HepG2 (cell line): ENCODE data around the gene PPRC1. TPM values are rescaled to one million over a fixed set of nuclear protein-coding genes. Genes with fewer than 3 reads are reported as not detected.

Experiments
- CREB1 ChIP-seq, 2 experiments: fragments of 450-650 bp in 1 of 2; IDR thresholded peaks; 2 replicates each; pipeline ENCODE4 v1.6.1; 2016 to 2017; ENCODE audit warnings: control low read depth in 1 of 2, mild to moderate bottlenecking in 1 of 2, missing compliant biosample characterization in 1 of 2, missing genetic modification characterization in 1 of 2
- HNRNPL ChIP-seq: fragments of 200-400 bp; formaldehyde crosslinking; IDR thresholded peaks from 2 replicates; pipeline ENCODE4 v1.6.1; 2017; ENCODE audit warnings: mild to moderate bottlenecking, low read depth, low read length
- KDM3A ChIP-seq: IDR thresholded peaks from 2 replicates; pipeline ENCODE4 v1.6.1; 2018; ENCODE audit warnings: low read depth, missing compliant biosample characterization
- MEIS1 ChIP-seq: sonication (generic); formaldehyde crosslinking; IDR thresholded peaks from 2 replicates; pipeline ENCODE4 v1.9.0; 2021; ENCODE audit warnings: mild to moderate bottlenecking, missing genetic modification reagents, moderate library complexity, borderline replicate concordance
- NFATC3 ChIP-seq: sonication (generic); formaldehyde crosslinking; IDR thresholded peaks from 2 replicates; pipeline ENCODE4 v1.5.1; 2020; ENCODE audit warnings: mild to moderate bottlenecking, missing genetic modification reagents
- SOX13 ChIP-seq, 3 experiments: fragments of 450-650 bp in 1 of 3; sonication (generic) in 1 of 3; formaldehyde crosslinking in 1 of 3; IDR thresholded peaks in 2 of 3; conservative IDR thresholded peaks in 1 of 3; 2 replicates each; pipeline versions ENCODE4 v1.5.0 to v1.6.1; 2016 to 2020; ENCODE audit warnings: antibody characterized with exemption in 1 of 3, mild to moderate bottlenecking in 1 of 3, missing compliant biosample characterization in 1 of 3, missing genetic modification reagents in 1 of 3, moderate library complexity in 1 of 3
- USF2 ChIP-seq, 2 experiments: sonication (generic) in 1 of 2; formaldehyde crosslinking in 1 of 2; IDR thresholded peaks; 2 replicates each; pipeline versions ENCODE4 v1.5.1 to v1.6.1; 2011 to 2020; ENCODE audit warnings: borderline replicate concordance in 1 of 2, low read depth in 1 of 2, low read length in 1 of 2, mild to moderate bottlenecking in 1 of 2, missing genetic modification reagents in 1 of 2, moderate library complexity in 1 of 2
- ZNF556 ChIP-seq: sonication (generic); formaldehyde crosslinking; IDR thresholded peaks from 2 replicates; pipeline ENCODE4 v1.4.0; 2020; ENCODE audit warnings: mild to moderate bottlenecking, missing genetic modification reagents, borderline replicate concordance
- ZNF772 ChIP-seq: sonication (generic); formaldehyde crosslinking; IDR thresholded peaks from 2 replicates; pipeline ENCODE4 v1.5.0; 2020; ENCODE audit warnings: mild to moderate bottlenecking, missing genetic modification reagents
- ZSCAN25 ChIP-seq: sonication (generic); formaldehyde crosslinking; IDR thresholded peaks from 2 replicates; pipeline ENCODE4 v1.8.0; 2022; ENCODE audit warnings: mild to moderate bottlenecking, missing genetic modification reagents
- polyA plus RNA-seq, 8 experiments: library from polyadenylated mRNA; depleted of rRNA in 3 of 8; stranded (reverse) in 7 of 8; unstranded in 1 of 8; fragments of >200 nt; fragmentation: Illumina TruSeq in 4 of 8; extraction: Trizol in 4 of 8; gene quantifications; 2 replicates each; pipeline versions ENCODE4 v1.2.1 to v1.2.3, GENCODE V29; 2011 to 2016; ENCODE audit warnings: low read depth in 4 of 8, missing spikeins in 1 of 8, mixed read lengths in 1 of 8; ENCODE audit not compliant: insufficient read depth in 1 of 8
- total RNA-seq, 5 experiments: library from RNA; depleted of rRNA; stranded (reverse); fragments of >200 nt; fragmentation: Illumina TruSeq; extraction: Trizol; gene quantifications; 2 replicates each; pipeline ENCODE4 v1.2.3, GENCODE V29; 2016; ENCODE audit warnings: low read depth in 1 of 5
- TF ChIP-seq, protein P1 (sequence below): sonication (generic); formaldehyde crosslinking; IDR thresholded peaks from 2 replicates; pipeline ENCODE4 v1.5.1; 2020; ENCODE audit warnings: mild to moderate bottlenecking, missing genetic modification reagents, moderate library complexity
- TF ChIP-seq, protein P2 (sequence below): sonication (generic); formaldehyde crosslinking; IDR thresholded peaks from 2 replicates; pipeline ENCODE4 v1.4.0; 2020; ENCODE audit warnings: missing genetic modification reagents
- TF ChIP-seq, protein P3 (sequence below): sonication (generic); formaldehyde crosslinking; IDR thresholded peaks from 2 replicates; pipeline ENCODE4 v1.4.0; 2020; ENCODE audit warnings: missing genetic modification reagents

The PPRC1 gene
- total and polyA plus RNA-seq, 2 of the 13 experiments (the other 11 are each of a cell fraction or from before 2014, with no cell fraction given) = 18.7 to 24.2 TPM

DNA sequence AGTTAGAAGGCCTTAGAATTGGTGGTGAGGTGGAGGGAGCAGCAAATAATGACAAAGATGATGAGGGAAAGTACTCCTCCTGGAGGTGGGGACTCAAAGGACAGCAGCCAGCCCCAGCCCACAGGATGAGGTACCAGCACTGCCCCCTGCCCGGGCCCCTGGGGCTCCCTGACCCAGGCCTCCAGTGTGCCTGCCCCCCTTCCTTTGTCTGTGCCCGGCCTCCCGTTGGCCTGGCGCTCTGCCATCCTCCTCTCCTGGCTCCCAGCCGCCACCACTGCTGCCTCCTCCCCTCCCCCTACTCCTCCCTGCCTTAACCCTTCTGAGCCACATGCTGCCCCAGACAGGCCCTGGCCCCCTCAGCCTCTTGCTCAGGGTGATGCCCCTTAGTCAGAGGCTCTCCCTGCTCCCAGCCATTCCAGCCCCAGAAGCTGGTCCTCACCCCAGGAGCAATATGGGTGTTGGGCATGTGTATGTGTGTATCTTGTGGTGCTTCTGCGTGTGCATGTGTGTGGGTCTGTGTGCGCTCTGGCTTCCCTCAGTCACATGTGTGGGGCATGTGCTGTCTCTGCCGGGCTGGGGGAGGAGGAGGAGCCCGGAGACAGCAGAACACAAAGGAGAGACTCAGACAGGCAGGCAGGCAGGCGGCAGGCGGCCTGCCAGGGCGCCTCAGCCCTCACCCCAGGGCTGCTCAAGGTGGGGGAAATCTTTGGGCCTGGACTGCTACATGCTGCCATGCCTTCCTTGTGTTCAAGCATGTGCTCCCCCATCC is 15.3 kb upstream of the PPRC1 start (continued):
- TF ChIP-seq, protein P1, sequence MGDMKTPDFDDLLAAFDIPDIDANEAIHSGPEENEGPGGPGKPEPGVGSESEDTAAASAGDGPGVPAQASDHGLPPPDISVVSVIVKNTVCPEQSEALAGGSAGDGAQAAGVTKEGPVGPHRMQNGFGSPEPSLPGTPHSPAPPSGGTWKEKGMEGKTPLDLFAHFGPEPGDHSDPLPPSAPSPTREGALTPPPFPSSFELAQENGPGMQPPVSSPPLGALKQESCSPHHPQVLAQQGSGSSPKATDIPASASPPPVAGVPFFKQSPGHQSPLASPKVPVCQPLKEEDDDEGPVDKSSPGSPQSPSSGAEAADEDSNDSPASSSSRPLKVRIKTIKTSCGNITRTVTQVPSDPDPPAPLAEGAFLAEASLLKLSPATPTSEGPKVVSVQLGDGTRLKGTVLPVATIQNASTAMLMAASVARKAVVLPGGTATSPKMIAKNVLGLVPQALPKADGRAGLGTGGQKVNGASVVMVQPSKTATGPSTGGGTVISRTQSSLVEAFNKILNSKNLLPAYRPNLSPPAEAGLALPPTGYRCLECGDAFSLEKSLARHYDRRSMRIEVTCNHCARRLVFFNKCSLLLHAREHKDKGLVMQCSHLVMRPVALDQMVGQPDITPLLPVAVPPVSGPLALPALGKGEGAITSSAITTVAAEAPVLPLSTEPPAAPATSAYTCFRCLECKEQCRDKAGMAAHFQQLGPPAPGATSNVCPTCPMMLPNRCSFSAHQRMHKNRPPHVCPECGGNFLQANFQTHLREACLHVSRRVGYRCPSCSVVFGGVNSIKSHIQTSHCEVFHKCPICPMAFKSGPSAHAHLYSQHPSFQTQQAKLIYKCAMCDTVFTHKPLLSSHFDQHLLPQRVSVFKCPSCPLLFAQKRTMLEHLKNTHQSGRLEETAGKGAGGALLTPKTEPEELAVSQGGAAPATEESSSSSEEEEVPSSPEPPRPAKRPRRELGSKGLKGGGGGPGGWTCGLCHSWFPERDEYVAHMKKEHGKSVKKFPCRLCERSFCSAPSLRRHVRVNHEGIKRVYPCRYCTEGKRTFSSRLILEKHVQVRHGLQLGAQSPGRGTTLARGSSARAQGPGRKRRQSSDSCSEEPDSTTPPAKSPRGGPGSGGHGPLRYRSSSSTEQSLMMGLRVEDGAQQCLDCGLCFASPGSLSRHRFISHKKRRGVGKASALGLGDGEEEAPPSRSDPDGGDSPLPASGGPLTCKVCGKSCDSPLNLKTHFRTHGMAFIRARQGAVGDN = peak; percentile 92
- TF ChIP-seq HNRNPL = peak; percentile 94
- TF ChIP-seq ZSCAN25 (CRISPR knock-in tag) = peak; percentile 74
- TF ChIP-seq MEIS1 = no peak
- no peak for TF ChIP-seq CREB1 (IDR thresholded peaks at IDR 0.05)
- no peak for TF ChIP-seq CREB1 (CRISPR knock-in tag; IDR thresholded peaks at IDR 0.05)
- TF ChIP-seq ZNF772 (CRISPR knock-in tag) = peak; percentile 16; the same call in 1 of the 2 replicates
- TF ChIP-seq, protein P2, sequence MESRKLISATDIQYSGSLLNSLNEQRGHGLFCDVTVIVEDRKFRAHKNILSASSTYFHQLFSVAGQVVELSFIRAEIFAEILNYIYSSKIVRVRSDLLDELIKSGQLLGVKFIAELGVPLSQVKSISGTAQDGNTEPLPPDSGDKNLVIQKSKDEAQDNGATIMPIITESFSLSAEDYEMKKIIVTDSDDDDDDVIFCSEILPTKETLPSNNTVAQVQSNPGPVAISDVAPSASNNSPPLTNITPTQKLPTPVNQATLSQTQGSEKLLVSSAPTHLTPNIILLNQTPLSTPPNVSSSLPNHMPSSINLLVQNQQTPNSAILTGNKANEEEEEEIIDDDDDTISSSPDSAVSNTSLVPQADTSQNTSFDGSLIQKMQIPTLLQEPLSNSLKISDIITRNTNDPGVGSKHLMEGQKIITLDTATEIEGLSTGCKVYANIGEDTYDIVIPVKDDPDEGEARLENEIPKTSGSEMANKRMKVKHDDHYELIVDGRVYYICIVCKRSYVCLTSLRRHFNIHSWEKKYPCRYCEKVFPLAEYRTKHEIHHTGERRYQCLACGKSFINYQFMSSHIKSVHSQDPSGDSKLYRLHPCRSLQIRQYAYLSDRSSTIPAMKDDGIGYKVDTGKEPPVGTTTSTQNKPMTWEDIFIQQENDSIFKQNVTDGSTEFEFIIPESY = no peak
- no peak for TF ChIP-seq SOX13 (IDR thresholded peaks at IDR 0.05)
- peak in 1 of 2 experiments; percentile 65; a peak in 2 of 4 replicates for TF ChIP-seq SOX13 (CRISPR knock-in tag; conservative IDR thresholded peaks at IDR 0.05 in 1 of 2, IDR thresholded peaks at IDR 0.05 in 1 of 2)
- TF ChIP-seq USF2 (IDR thresholded peaks at IDR 0.05; ENCODE audit: low read depth, low read length) = no peak
- no peak for TF ChIP-seq USF2 (CRISPR knock-in tag; IDR thresholded peaks at IDR 0.05; ENCODE audit: borderline replicate concordance)
- TF ChIP-seq KDM3A (CRISPR knock-in tag) = peak; percentile 25; the same call in 1 of the 2 replicates
- TF ChIP-seq, protein P3, sequence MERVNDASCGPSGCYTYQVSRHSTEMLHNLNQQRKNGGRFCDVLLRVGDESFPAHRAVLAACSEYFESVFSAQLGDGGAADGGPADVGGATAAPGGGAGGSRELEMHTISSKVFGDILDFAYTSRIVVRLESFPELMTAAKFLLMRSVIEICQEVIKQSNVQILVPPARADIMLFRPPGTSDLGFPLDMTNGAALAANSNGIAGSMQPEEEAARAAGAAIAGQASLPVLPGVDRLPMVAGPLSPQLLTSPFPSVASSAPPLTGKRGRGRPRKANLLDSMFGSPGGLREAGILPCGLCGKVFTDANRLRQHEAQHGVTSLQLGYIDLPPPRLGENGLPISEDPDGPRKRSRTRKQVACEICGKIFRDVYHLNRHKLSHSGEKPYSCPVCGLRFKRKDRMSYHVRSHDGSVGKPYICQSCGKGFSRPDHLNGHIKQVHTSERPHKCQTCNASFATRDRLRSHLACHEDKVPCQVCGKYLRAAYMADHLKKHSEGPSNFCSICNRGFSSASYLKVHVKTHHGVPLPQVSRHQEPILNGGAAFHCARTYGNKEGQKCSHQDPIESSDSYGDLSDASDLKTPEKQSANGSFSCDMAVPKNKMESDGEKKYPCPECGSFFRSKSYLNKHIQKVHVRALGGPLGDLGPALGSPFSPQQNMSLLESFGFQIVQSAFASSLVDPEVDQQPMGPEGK (CRISPR knock-in tag) = peak; percentile 75; the same call in 1 of the 2 replicates
- TF ChIP-seq NFATC3 (CRISPR knock-in tag) = 0 out of 2 replicates have a peak, but pooled peaks have one; percentile 54
- TF ChIP-seq ZNF556 (CRISPR knock-in tag) = 0 out of 2 replicates have a peak, but pooled peaks have one; percentile 21
